Fibroblast of the aortic adventitia (primary cell): ENCODE data around the gene SEC22A. TPM values are rescaled to one million over a fixed set of nuclear protein-coding genes. Genes with fewer than 3 reads are reported as not detected.

Experiments used
- DNase-seq: peaks from one replicate; pipeline ENCODE4 v3.0.0-alpha.2; 2010; ENCODE audit warnings: low read depth
- H3K4me3 ChIP-seq: 2 replicates; pipeline ENCODE4 v1.5.1; 2011; ENCODE audit warnings: low read depth, mild to moderate bottlenecking, control low read depth, low read length, moderate library complexity
- total RNA-seq: library from RNA; depleted of rRNA; stranded (reverse); fragments of >200 nt; gene quantifications from 2 replicates; pipeline ENCODE4 v1.2.3, GENCODE V29; 2012; ENCODE audit warnings: low replicate concordance
- TF ChIP-seq, protein P1 (sequence below): IDR thresholded peaks from 2 replicates; pipeline ENCODE4 v1.5.1; 2011; ENCODE audit warnings: mild to moderate bottlenecking, low read length, control low read depth, inconsistent platforms; ENCODE audit not compliant: insufficient read depth

The SEC22A gene
- total RNA-seq, 1 donor = 44.6 TPM

DNA sequence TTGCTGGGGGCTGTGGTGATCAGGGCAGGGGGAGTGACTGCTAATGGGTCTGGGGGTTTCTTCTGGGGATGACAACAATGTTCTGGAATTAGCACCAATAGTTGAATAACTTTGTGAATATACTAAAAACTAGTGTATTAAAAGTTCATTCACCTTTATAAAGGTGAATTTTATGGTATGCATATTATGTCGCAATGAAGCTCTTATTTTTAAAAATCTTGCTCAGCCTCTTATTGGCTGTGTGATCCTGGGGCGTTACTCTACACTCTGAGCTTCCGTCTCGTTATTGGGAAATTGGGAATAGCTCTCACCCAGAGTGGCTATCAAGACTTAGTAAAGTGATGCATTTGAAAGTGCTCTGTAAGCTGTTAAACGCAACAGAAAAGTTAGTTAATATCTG, 105.3 kb downstream of the SEC22A start:
- DNase-seq = no peak
- TF ChIP-seq, protein P1, sequence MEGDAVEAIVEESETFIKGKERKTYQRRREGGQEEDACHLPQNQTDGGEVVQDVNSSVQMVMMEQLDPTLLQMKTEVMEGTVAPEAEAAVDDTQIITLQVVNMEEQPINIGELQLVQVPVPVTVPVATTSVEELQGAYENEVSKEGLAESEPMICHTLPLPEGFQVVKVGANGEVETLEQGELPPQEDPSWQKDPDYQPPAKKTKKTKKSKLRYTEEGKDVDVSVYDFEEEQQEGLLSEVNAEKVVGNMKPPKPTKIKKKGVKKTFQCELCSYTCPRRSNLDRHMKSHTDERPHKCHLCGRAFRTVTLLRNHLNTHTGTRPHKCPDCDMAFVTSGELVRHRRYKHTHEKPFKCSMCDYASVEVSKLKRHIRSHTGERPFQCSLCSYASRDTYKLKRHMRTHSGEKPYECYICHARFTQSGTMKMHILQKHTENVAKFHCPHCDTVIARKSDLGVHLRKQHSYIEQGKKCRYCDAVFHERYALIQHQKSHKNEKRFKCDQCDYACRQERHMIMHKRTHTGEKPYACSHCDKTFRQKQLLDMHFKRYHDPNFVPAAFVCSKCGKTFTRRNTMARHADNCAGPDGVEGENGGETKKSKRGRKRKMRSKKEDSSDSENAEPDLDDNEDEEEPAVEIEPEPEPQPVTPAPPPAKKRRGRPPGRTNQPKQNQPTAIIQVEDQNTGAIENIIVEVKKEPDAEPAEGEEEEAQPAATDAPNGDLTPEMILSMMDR = no peak

DNA sequence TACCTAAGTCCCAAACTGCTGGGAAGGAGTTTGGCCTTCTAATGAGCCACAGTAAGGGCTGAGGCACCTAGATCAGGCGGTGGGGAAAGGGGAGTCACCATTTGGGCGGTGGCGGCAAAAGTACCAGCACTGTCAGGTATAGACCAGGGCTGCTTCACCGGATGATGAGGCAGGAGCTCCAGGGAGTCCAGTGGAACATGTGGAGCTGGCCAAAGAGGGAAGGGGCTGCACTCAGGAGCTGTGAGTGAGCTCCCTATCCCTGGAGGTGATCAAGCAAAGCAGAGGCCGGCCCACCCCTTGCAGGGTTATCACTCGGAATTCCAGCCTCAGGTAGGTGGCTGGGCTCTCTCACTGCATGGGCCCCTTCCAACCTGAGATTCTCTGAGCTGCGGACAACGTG, 108.4 kb downstream of the SEC22A start:
- no peak overlapping the region for H3K4me3 ChIP-seq
- no peak for DNase-seq
- TF ChIP-seq, protein P1 = no peak

More for the DNA sequence above, 105.3 kb downstream of the SEC22A start:
- no peak overlapping the region for H3K4me3 ChIP-seq

DNA sequence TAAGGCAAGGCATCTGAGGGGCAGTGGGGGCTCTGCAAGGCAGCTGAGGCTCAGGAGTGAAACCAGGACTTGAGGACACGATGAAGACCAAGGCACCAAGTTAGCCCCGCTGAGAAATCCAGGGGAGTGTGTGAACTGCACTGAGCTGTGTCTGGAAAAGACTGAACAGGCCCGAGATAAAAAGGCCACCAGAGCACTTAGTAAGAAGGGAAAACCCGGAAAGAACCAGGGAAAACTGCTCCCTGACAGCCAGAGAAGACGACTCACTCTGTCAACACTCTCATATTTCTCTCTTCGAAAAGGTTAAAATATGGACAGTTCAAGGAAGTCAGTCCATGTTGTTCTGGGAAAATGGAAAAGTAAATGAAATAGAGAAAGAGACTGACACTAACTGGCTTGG, 109.0 kb downstream of the SEC22A start:
- no peak overlapping the region for H3K4me3 ChIP-seq
- peak; percentile 18 for DNase-seq
- TF ChIP-seq, protein P1 = no peak

DNA sequence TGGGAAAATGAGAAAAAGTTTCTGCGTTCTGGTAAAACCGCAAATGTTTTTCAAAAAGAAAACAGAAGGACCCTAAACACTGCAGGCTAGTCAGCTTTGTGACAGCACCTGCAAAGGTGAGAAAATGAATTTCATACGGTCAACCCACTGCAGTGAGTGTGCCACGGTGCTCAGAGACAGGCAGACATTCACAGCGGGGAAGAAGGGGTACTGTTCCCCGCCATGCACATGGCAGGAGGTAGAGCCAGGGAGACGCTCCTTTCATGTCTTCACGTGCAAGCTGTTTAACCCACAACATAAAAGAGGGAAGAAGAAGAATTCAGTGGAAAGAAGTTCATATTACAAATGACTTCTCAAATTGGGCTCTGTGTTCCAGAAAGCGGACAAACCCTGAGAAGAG, 109.5 kb downstream of the SEC22A start:
- TF ChIP-seq, protein P1 = no peak
- H3K4me3 ChIP-seq = no peak overlapping the region
- no peak for DNase-seq

DNA sequence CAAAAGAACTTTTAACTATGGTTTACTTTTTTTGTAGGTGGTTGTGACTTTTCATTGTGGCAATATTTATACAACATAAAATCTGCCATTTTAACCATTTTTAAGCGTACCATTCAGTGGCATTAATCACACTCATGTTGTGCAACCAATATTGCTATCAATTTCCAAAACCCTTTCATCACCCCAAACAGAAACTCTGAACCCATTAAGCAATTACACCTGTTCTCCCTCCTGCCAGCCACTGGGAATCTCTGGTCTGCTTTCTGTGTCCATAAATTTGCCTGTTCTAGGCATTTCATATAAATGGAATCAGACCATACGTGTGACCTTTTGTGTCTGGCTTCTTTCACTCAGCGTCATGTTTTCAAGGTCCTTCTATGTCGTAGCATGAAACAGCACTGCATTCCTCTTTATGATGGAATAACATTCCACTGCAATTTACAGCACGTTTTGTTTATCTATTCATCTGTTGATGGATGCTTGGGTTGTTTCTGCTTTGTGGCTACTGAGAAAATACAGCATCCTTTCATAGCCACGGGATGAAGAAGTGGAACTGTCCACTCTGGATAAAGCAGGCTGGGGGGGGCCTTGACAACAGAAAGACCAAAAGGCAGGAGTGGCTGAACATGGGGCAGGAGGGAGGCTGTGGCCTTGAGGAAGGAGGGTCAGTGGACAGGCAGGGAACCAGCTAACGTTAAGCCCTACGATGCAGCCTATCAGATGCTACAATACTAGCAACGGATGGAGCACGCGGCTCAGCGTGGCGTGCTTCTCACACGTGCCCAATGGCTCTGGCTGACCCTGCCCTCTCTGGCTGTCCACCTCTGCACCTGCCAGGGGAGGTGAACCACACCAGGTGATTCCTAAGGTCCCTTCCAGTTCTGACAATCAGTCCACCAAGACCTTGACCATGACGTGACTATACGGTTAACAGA, 110.9 kb downstream of the SEC22A start:
- DNase-seq = no peak
- no peak overlapping the region for H3K4me3 ChIP-seq
- TF ChIP-seq, protein P1 = no peak

DNA sequence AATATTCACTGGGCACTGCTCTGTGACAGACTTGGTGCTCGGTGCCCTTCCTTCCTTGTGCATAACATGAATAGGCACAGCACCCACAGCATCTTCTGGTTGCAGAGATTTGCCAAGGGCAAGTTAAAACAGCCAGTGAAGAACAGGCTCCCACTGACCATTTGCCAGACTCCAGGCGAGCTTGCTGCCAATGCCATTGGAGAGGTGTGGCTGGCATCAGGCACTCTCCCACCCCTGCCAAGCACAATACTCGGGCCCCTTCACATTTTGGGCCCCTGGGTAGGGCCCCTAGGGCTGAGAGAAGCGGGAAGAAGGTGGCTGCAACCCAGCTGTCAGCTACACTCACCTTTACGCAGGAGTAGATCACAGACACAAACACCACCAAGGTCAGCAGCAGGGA, 112.1 kb downstream of the SEC22A start:
- TF ChIP-seq, protein P1 = no peak
- no peak overlapping the region for H3K4me3 ChIP-seq
- DNase-seq = no peak
